Measurements from ENCODE around the gene C5orf34.

DNA sequence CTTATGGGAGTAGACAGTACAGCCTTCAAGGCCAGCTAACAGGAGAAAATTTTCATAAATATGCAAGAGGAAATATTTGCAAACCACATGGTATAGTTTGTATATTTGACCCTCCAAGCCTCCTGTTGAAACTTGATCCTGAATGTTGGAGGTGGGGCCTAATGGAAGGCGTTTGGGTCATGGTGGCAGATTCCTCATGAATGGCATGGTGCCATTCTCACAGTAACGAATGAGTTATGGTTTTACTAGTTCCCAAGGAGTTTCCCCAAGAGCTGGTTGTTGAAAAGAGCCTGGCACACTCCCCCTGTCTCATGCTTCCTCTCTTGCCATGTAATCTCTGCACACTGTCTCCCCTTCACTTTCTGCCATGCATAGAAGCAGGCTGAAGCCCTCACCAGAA is 45.2 kb upstream of the C5orf34 start:
- TF ChIP-seq, protein P1, sequence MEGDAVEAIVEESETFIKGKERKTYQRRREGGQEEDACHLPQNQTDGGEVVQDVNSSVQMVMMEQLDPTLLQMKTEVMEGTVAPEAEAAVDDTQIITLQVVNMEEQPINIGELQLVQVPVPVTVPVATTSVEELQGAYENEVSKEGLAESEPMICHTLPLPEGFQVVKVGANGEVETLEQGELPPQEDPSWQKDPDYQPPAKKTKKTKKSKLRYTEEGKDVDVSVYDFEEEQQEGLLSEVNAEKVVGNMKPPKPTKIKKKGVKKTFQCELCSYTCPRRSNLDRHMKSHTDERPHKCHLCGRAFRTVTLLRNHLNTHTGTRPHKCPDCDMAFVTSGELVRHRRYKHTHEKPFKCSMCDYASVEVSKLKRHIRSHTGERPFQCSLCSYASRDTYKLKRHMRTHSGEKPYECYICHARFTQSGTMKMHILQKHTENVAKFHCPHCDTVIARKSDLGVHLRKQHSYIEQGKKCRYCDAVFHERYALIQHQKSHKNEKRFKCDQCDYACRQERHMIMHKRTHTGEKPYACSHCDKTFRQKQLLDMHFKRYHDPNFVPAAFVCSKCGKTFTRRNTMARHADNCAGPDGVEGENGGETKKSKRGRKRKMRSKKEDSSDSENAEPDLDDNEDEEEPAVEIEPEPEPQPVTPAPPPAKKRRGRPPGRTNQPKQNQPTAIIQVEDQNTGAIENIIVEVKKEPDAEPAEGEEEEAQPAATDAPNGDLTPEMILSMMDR (IDR thresholded peaks at IDR 0.05; ENCODE audit: low read length): no peak
- TF ChIP-seq EZH2 (optimal IDR thresholded peaks at IDR 0.05; ENCODE audit: low read depth, low read length): no peak
- no peak for TF ChIP-seq EZH2phosphoT487 (IDR thresholded peaks at IDR 0.05; ENCODE audit: low read length)
